ENCODE data around the gene DYDC2.

DNA sequence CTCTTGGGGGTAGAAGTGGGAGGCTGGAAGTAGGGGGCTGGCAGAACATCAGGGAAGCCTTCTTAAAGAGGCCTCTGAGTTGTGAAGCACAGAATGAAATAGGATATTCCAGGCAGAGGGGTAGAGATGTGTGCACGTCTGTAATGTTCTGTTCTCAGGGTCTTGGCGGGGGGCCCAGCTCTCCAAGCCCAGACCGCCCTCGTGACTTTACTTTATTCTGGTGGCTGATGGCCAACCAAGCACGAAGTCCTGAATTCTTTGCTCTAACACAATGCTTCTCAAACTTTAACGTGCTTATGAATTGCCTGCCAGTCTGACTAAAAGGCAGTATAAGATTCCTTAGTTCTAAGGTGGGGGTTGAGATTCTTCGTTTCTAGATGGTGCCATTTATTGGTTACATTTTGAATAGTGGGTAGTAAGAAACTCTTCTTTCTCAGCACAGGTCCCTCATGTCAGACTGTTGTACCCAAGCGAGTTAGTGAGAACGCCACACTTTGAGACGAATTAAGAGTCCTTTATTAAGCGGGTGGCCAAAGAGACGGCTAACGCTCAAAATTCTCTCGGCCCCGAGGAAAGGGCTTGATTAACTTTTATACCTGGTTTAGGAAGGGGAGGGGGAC is 60.0 kb downstream of the DYDC2 start:
- TF ChIP-seq, protein P1, sequence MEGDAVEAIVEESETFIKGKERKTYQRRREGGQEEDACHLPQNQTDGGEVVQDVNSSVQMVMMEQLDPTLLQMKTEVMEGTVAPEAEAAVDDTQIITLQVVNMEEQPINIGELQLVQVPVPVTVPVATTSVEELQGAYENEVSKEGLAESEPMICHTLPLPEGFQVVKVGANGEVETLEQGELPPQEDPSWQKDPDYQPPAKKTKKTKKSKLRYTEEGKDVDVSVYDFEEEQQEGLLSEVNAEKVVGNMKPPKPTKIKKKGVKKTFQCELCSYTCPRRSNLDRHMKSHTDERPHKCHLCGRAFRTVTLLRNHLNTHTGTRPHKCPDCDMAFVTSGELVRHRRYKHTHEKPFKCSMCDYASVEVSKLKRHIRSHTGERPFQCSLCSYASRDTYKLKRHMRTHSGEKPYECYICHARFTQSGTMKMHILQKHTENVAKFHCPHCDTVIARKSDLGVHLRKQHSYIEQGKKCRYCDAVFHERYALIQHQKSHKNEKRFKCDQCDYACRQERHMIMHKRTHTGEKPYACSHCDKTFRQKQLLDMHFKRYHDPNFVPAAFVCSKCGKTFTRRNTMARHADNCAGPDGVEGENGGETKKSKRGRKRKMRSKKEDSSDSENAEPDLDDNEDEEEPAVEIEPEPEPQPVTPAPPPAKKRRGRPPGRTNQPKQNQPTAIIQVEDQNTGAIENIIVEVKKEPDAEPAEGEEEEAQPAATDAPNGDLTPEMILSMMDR (conservative IDR thresholded peaks at IDR 0.05; ENCODE audit: low read length) = no peak
- TF ChIP-seq EZH2phosphoT487 (IDR thresholded peaks at IDR 0.05; ENCODE audit: borderline replicate concordance, low read depth, low read length) = no peak
